H1 (cell line): ENCODE measurements around the gene BCL2. TPM values are rescaled to one million over a fixed set of nuclear protein-coding genes. Genes with fewer than 3 reads are reported as not detected.

Source experiments
- CTCF ChIA-PET: fragments of 300-600 bp; sonication (Branson Sonifier 250); formaldehyde crosslinking; loops from one replicate; lab custom pipeline; 2021; ENCODE audit not compliant: partially characterized antibody; lab: Charles Lee
- POLR2A ChIA-PET: fragments of 300-600 bp; sonication (Branson Sonifier 250); formaldehyde crosslinking; loops from one replicate; lab custom pipeline; 2021; ENCODE audit warnings: inconsistent platforms; ENCODE audit not compliant: partially characterized antibody; lab: Charles Lee
- DNase-seq, 2 experiments: peaks; one replicate each; pipeline versions ENCODE4 v3.0.0 to v3.0.0-alpha.2; 2010 to 2022; ENCODE audit warnings: low spot score in 2 of 2, low read depth in 1 of 2, mixed read lengths in 1 of 2
- FAIRE-seq: peaks from 2 replicates; lab custom pipeline; 2011; peaks lifted over from hg19 to GRCh38; lab: Jason Lieb, UNC
- H2AFZ ChIP-seq: 2 replicates; pipeline ENCODE4 v1.8.1; 2012; ENCODE audit warnings: low read length, inconsistent platforms
- H2AK5ac ChIP-seq: 2 replicates; pipeline ENCODE4 v1.6.1; 2013; ENCODE audit warnings: low read depth, low read length
- H2BK120ac ChIP-seq: replicated peaks from 2 replicates; pipeline ENCODE3; 2013; ENCODE audit warnings: low read depth, low read length, inconsistent platforms
- H2BK12ac ChIP-seq: 2 replicates; pipeline ENCODE4 v1.6.1; 2013; ENCODE audit warnings: low read depth, low read length
- H2BK15ac ChIP-seq: 2 replicates; pipeline ENCODE4 v1.6.1; 2013; ENCODE audit warnings: low read length
- H2BK20ac ChIP-seq: 2 replicates; pipeline ENCODE4 v1.6.1; 2013; ENCODE audit warnings: low read length
- H2BK5ac ChIP-seq: 2 replicates; pipeline ENCODE4 v1.6.1; 2013; ENCODE audit warnings: low read depth, low read length
- H3K14ac ChIP-seq: 2 replicates; pipeline ENCODE4 v1.6.1; 2013; ENCODE audit warnings: inconsistent platforms; ENCODE audit not compliant: insufficient read length
- H3K18ac ChIP-seq: 2 replicates; pipeline ENCODE4 v1.6.1; 2013; ENCODE audit warnings: low read length; ENCODE audit errors: extremely low read depth
- H3K23ac ChIP-seq: 2 replicates; pipeline ENCODE4 v1.6.1; 2013; ENCODE audit warnings: inconsistent platforms; ENCODE audit not compliant: insufficient read length
- H3K23me2 ChIP-seq: 2 replicates; pipeline ENCODE4 v1.6.1; 2013; ENCODE audit warnings: low read depth, low read length
- H3K27ac ChIP-seq: 2 replicates; pipeline ENCODE4 v1.6.1; 2011; ENCODE audit warnings: low read depth, low read length, inconsistent platforms
- H3K27me3 ChIP-seq, 4 experiments: replicated peaks in 1 of 4; 1 replicate in 1 of 4; 2 replicates in 3 of 4; pipeline versions ENCODE4 v1.6.1 to v1.8.1; 2011 to 2013; ENCODE audit warnings: low read length in 3 of 4, mild to moderate bottlenecking in 3 of 4, inconsistent platforms in 2 of 4, mixed read lengths in 2 of 4, moderate library complexity in 1 of 4; ENCODE audit not compliant: control insufficient read depth in 3 of 4, insufficient read depth in 3 of 4; ENCODE audit errors: extremely low read depth in 1 of 4
- H3K36me3 ChIP-seq, 4 experiments: 2 replicates each; pipeline versions ENCODE4 v1.6.1 to v1.8.1; 2011 to 2013; ENCODE audit warnings: mild to moderate bottlenecking in 4 of 4, low read length in 3 of 4, moderate library complexity in 2 of 4, control low read depth in 1 of 4, inconsistent platforms in 1 of 4; ENCODE audit not compliant: insufficient read depth in 4 of 4, control insufficient read depth in 2 of 4
- H3K4ac ChIP-seq: replicated peaks from 2 replicates; pipeline ENCODE3; 2013; ENCODE audit warnings: low read length, low read depth, mixed read lengths, inconsistent platforms; ENCODE audit not compliant: insufficient read length
- H3K4me1 ChIP-seq, 4 experiments: replicated peaks in 1 of 4; 1 replicate in 1 of 4; 2 replicates in 3 of 4; pipeline versions ENCODE4 v1.6.1 to v1.8.1; 2011 to 2013; ENCODE audit warnings: low read length in 3 of 4, inconsistent platforms in 2 of 4, mixed read lengths in 1 of 4; ENCODE audit not compliant: insufficient read depth in 4 of 4, control insufficient read depth in 3 of 4
- H3K4me2 ChIP-seq, 2 experiments: 2 replicates each; pipeline versions ENCODE4 v1.6.1 to v1.8.1; 2011 to 2013; ENCODE audit warnings: low read depth in 2 of 2, low read length in 2 of 2, control low read depth in 1 of 2, inconsistent platforms in 1 of 2, mild to moderate bottlenecking in 1 of 2; ENCODE audit not compliant: insufficient read depth in 1 of 2
- H3K4me3 ChIP-seq, 4 experiments: fragments of 200-600, 300-600 bp in 1 of 4; sonication (generic), shearing (Covaris generic), sonication (Bioruptor Twin) in 1 of 4; 2 replicates each; pipeline versions ENCODE4 v1.5.1 to v1.8.1; 2011 to 2016; ENCODE audit warnings: low read length in 4 of 4, low read depth in 3 of 4, control low read depth in 2 of 4, inconsistent platforms in 2 of 4, mild to moderate bottlenecking in 2 of 4, mixed read lengths in 1 of 4, moderate library complexity in 1 of 4; ENCODE audit not compliant: insufficient read depth in 2 of 4; ENCODE audit errors: extremely low read depth in 1 of 4
- H3K56ac ChIP-seq: replicated peaks from 2 replicates; pipeline ENCODE3; 2013; ENCODE audit warnings: low read depth, mild to moderate bottlenecking, mixed read lengths, low read length, inconsistent platforms; ENCODE audit not compliant: insufficient read length
- H3K79me1 ChIP-seq: 2 replicates; pipeline ENCODE4 v1.6.1; 2013; ENCODE audit warnings: low read depth, low read length, control low read depth
- H3K79me2 ChIP-seq, 2 experiments: 2 replicates each; pipeline versions ENCODE4 v1.6.1 to v1.8.1; 2012 to 2013; ENCODE audit warnings: low read length in 2 of 2, mild to moderate bottlenecking in 2 of 2, inconsistent platforms in 1 of 2; ENCODE audit not compliant: insufficient read depth in 2 of 2, control insufficient read depth in 1 of 2
- H3K9ac ChIP-seq, 4 experiments: replicated peaks in 1 of 4; 1 replicate in 1 of 4; 2 replicates in 3 of 4; pipeline versions ENCODE4 v1.6.1 to v1.8.1; 2011 to 2013; ENCODE audit warnings: low read depth in 3 of 4, low read length in 3 of 4, control low read depth in 2 of 4, mild to moderate bottlenecking in 2 of 4, moderate library complexity in 2 of 4, inconsistent platforms in 1 of 4; ENCODE audit errors: extremely low read depth in 1 of 4
- H3K9me3 ChIP-seq, 2 experiments: 2 replicates each; pipeline versions ENCODE4 v1.6.1 to v1.8.1; 2012 to 2013; ENCODE audit warnings: mild to moderate bottlenecking in 2 of 2, moderate library complexity in 2 of 2, control low read depth in 1 of 2, inconsistent platforms in 1 of 2, low read depth in 1 of 2, low read length in 1 of 2, mixed read lengths in 1 of 2; ENCODE audit not compliant: insufficient read depth in 2 of 2
- H4K20me1 ChIP-seq, 2 experiments: replicated peaks in 1 of 2; 2 replicates each; pipeline versions ENCODE3 to v1.8.1; 2011 to 2013; ENCODE audit warnings: inconsistent platforms in 2 of 2, low read length in 2 of 2, mild to moderate bottlenecking in 1 of 2; ENCODE audit not compliant: insufficient read depth in 2 of 2, control insufficient read depth in 1 of 2
- H4K5ac ChIP-seq: 2 replicates; pipeline ENCODE4 v1.6.1; 2013; ENCODE audit warnings: low read length, low read depth, mixed read lengths, inconsistent platforms; ENCODE audit not compliant: insufficient read length
- H4K8ac ChIP-seq: 2 replicates; pipeline ENCODE4 v1.8.0; 2013; ENCODE audit warnings: mild to moderate bottlenecking, moderate library complexity, low read length, inconsistent platforms; ENCODE audit not compliant: insufficient read depth; ENCODE audit errors: extremely low read depth
- H4K91ac ChIP-seq: replicated peaks from 2 replicates; pipeline ENCODE3; 2013; ENCODE audit warnings: low read length, mixed read lengths, inconsistent platforms; ENCODE audit not compliant: insufficient read length
- EP300 ChIP-seq, 2 experiments: IDR thresholded peaks; 1 replicate in 1 of 2; 2 replicates in 1 of 2; pipeline ENCODE4 v1.6.1; 2011 to 2012; ENCODE audit warnings: low read depth in 2 of 2, low read length in 2 of 2, mild to moderate bottlenecking in 2 of 2, borderline replicate concordance in 1 of 2, inconsistent platforms in 1 of 2, moderate library complexity in 1 of 2
- SP2 ChIP-seq: IDR thresholded peaks from 2 replicates; pipeline ENCODE4 v1.6.1; 2012; ENCODE audit warnings: mild to moderate bottlenecking, low read length, inconsistent platforms
- TCF12 ChIP-seq: IDR thresholded peaks from 2 replicates; pipeline ENCODE4 v1.6.1; 2011; ENCODE audit warnings: low read depth, mild to moderate bottlenecking, low read length
- WGBS, 2 experiments: shearing (Covaris generic) in 1 of 2; methylation state at CpG; one replicate each; pipeline versions ENCODE4 v1.1.6 to v1.1.7; 2013 to 2015; ENCODE audit warnings: low lambda C conversion rate in 2 of 2, mixed read lengths in 2 of 2, inconsistent platforms in 1 of 2, low coverage in 1 of 2, missing lambda C conversion rate in 1 of 2; ENCODE audit not compliant: insufficient replicate concordance in 2 of 2, insufficient coverage in 1 of 2, insufficient read length in 1 of 2; ENCODE audit errors: extremely low coverage in 1 of 2, missing lambda C conversion rate in 1 of 2; 5-methylcytosine and 5-hydroxymethylcytosine counted together
- polyA plus RNA-seq, 7 experiments: library from polyadenylated mRNA; depleted of rRNA in 3 of 7; stranded (reverse) in 5 of 7; unstranded in 2 of 7; fragments of >200 nt in 5 of 7; fragments of 200-250 nt in 2 of 7; gene quantifications; 1 replicate in 5 of 7; 2 replicates in 1 of 7; 4 replicates in 1 of 7; pipeline versions ENCODE4 v1.2.1 to v1.2.3, GENCODE V29; 2011 to 2013; ENCODE audit warnings: missing spikeins in 2 of 7, mixed read lengths in 2 of 7
- total RNA-seq: library from RNA; stranded (reverse); fragmentation: NEBNext Ultra II Directional; extraction: Animal tissue kit (Norgen Biotek cat#: 25700); gene quantifications from 2 replicates; pipeline ENCODE4 v1.2.1, GENCODE V29; 2021

The BCL2 gene
- total and polyA plus RNA-seq, 2 of the 8 experiments (the other 6 are each of a cell fraction or from before 2014, with no cell fraction given), result 0.59 to 4.5 TPM

DNA sequence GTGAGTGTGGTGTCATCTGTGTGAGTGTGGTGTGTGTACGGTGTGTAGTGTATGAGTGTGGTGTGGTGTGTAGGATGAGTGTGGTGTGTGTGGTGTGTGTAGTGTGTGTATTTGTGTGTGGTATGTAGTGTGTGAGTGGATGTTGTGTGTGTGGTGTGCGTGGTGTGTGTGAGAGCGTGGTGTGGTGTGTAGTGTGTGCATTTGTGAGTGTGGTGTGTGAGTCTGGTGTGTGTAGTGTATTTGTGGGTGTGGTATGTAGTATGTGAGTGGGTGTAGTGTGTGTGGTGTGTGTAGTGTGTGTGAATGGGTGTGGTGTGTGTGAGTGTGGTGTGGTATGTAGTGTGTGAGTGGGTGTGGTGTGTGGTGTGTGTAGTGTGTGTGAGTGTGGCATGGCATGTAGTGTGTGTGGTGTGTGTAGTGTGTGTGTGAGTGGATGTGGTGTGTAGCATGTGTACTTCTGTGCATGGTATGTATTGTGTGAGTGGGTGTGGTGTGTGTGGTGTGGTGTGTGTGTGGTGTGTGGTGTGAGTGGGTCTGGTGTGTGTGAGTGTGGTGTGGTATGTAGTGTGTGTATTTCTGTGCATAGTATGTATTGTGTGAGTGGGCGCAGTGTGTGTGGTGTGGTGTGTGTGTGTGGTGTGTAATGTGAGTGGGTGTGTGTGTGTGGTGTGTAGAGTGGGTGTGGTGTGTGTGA, 227.8 kb downstream of the BCL2 start:
- Histone ChIP-seq H3K56ac (peak overlapping the region; percentile 99), H3K23ac (no peak overlapping the region), H2BK20ac (no peak overlapping the region), H2AK5ac (peak overlapping the region; percentile 84; the same call in 1 of the 2 replicates), H2BK12ac (peak overlapping the region; percentile 34), H2BK120ac (no peak overlapping the region), H3K18ac (no peak overlapping the region), H3K27me3 (no peaks in the 10 kb centered on the region), H3K79me1 (no peaks in the 10 kb centered on the region), H4K8ac (no peak overlapping the region; the same call in 1 of the 2 replicates), H3K4me2 (no peak overlapping the region), H3K9me3 (no peaks in the 10 kb centered on the region), H3K4me1 (peaks cover 0 to 6% (median 2%) of the 10 kb centered on the region in 4 experiments; a peak in 3 of 7 replicates), H4K91ac (peak overlapping the region; percentile 95), H3K36me3 (no peaks in the 10 kb centered on the region), H3K14ac (peak overlapping the region; percentile 17), H3K4me3 (no peak overlapping the region), H2AFZ (0 out of 2 replicates have a peak overlapping the region, but pooled peaks have one; percentile 46), H3K27ac (no peak overlapping the region), H3K4ac (peak overlapping the region; percentile 80), H2BK15ac (peak overlapping the region; percentile 37; the same call in 1 of the 2 replicates), H3K79me2 (no peaks in the 10 kb centered on the region), H3K23me2 (peaks cover 11% of the 10 kb centered on the region; the same call in 1 of the 2 replicates), H4K20me1 (peaks cover 0 to 12% of the 10 kb centered on the region in 2 experiments), H3K9ac (no peak overlapping the region), H4K5ac (no peak overlapping the region), H2BK5ac (peak overlapping the region; percentile 15; the same call in 1 of the 2 replicates)
- POLR2A ChIA-PET, result no interaction called here
- TF ChIP-seq SP2, result no peak
- no peak for TF ChIP-seq TCF12
- TF ChIP-seq EP300 (IDR thresholded peaks at IDR 0.05; ENCODE audit: borderline replicate concordance in 1 of 2, low read depth in 2 of 2, low read length in 2 of 2), result no peak
- no peak for FAIRE-seq
- DNase-seq, result no peak
- WGBS, 2 experiments, result 93 to 100% methylated on average over 1 to 4 of the region's 4 CpGs
- CTCF ChIA-PET, result interaction anchor here (0.6 kb wide), 1 partner anchor 978 kb away, joined by 3 read pairs; no protein-coding TSS in a partner anchor
